A549 treated with Hydrocortisone at 1 μM for 4 hours (cell line): Measurements from ENCODE around the gene ALB. TPM values are rescaled to one million over a fixed set of nuclear protein-coding genes. Genes with fewer than 3 reads are reported as not detected.

Experiments
- total RNA-seq: library from RNA; stranded (reverse); fragments of 200-300 nt; extraction: Qiagen RNA extraction; gene quantifications from 5 replicates; pipeline ENCODE4 v1.2.3, GENCODE V29; 2022

Gene ALB
- 1.7 to 2.3 TPM in 2 of 5 replicates, not detected in the others for total RNA-seq

GRCh38 chr4:73404042-73404441 lies at the start of gene ALB:
Gene ALB (plus strand): TSS chr4:73404287. CDS start chr4:73404328, 41 bp downstream.

DNA sequence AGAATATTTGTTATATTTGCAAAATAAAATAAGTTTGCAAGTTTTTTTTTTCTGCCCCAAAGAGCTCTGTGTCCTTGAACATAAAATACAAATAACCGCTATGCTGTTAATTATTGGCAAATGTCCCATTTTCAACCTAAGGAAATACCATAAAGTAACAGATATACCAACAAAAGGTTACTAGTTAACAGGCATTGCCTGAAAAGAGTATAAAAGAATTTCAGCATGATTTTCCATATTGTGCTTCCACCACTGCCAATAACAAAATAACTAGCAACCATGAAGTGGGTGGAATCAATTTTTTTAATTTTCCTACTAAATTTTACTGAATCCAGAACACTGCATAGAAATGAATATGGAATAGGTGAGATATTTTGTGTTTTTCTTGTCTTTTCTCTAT lies 31.9 kb downstream of the ALB start, which contains the start of gene AFP:
TSS of gene AFP (plus strand) at position 238 of the 400 bp plus-strand sequence. CDS start at position 280, 42 bp downstream.

Other genes with a start within 250 kb of the ALB start
- gene ANKRD17, start 145.5 kb upstream of the ALB start, total RNA-seq: 19.1 to 29.7 TPM (median 21.0 TPM) in 5 replicates
- gene AFP, start 31.9 kb downstream of the ALB start, total RNA-seq: 1.5 to 4.3 TPM (median 2.3 TPM) in 5 replicates
- not detected in 5 replicates for gene AFM, start 77.5 kb downstream of the ALB start, total RNA-seq
- 0.75 to 1.0 TPM (median 0.85 TPM) in 5 replicates for gene RASSF6, start 216.1 kb downstream of the ALB start, total RNA-seq